WTC11 (cell line): Measurements from ENCODE around the gene UTP11.

Experiments used
- CTCF ChIP-seq: fragments of 200-600 bp; IDR thresholded peaks from 2 replicates; pipeline ENCODE4 v1.8.0; 2022; ENCODE audit warnings: antibody characterized with exemption
- ELF4 ChIP-seq: sonication (generic); formaldehyde crosslinking; IDR thresholded peaks from 2 replicates; pipeline ENCODE4 v1.8.1; 2022; ENCODE audit warnings: low read depth, mild to moderate bottlenecking, moderate library complexity, missing genetic modification reagents
- GRHL2 ChIP-seq: fragments of 250-450 bp; sonication (Bioruptor Pico); IDR thresholded peaks from 2 replicates; pipeline ENCODE4 v1.8.0; 2022; ENCODE audit warnings: mild to moderate bottlenecking, moderate library complexity; ENCODE audit not compliant: insufficient replicate concordance, severe bottlenecking
- TEAD4 ChIP-seq: sonication (generic); formaldehyde crosslinking; IDR thresholded peaks from 2 replicates; pipeline ENCODE4 v1.8.0; 2022; ENCODE audit warnings: mild to moderate bottlenecking, missing genetic modification reagents
- ZBTB21 ChIP-seq: sonication (generic); formaldehyde crosslinking; IDR thresholded peaks from 2 replicates; pipeline ENCODE4 v1.8.1; 2023; ENCODE audit warnings: mild to moderate bottlenecking, missing genetic modification reagents, borderline replicate concordance
- ZNF232 ChIP-seq: sonication (generic); formaldehyde crosslinking; IDR thresholded peaks from 2 replicates; pipeline ENCODE4 v1.8.0; 2022; ENCODE audit warnings: mild to moderate bottlenecking, missing genetic modification reagents
- TF ChIP-seq, protein P1 (sequence below): sonication (generic); formaldehyde crosslinking; conservative IDR thresholded peaks from 2 replicates; pipeline ENCODE4 v1.8.1; 2023; ENCODE audit warnings: mild to moderate bottlenecking, low read depth, missing genetic modification reagents, moderate library complexity
- TF ChIP-seq, protein P2 (sequence below): sonication (generic); formaldehyde crosslinking; IDR thresholded peaks from 2 replicates; pipeline ENCODE4 v1.8.1; 2022; ENCODE audit warnings: low read depth, missing genetic modification reagents, borderline replicate concordance
- TF ChIP-seq, protein P3 (sequence below): sonication (generic); formaldehyde crosslinking; IDR thresholded peaks from 2 replicates; pipeline ENCODE4 v1.8.0; 2022; ENCODE audit warnings: mild to moderate bottlenecking, missing genetic modification reagents

- TF ChIP-seq GRHL2 (no peak), TEAD4 (CRISPR knock-in tag) (no peak), CTCF (no peak), ZBTB21 (CRISPR knock-in tag) (no peak), ZNF232 (CRISPR knock-in tag) (no peak), ELF4 (CRISPR knock-in tag) (no peak)
- TF ChIP-seq, protein P1, sequence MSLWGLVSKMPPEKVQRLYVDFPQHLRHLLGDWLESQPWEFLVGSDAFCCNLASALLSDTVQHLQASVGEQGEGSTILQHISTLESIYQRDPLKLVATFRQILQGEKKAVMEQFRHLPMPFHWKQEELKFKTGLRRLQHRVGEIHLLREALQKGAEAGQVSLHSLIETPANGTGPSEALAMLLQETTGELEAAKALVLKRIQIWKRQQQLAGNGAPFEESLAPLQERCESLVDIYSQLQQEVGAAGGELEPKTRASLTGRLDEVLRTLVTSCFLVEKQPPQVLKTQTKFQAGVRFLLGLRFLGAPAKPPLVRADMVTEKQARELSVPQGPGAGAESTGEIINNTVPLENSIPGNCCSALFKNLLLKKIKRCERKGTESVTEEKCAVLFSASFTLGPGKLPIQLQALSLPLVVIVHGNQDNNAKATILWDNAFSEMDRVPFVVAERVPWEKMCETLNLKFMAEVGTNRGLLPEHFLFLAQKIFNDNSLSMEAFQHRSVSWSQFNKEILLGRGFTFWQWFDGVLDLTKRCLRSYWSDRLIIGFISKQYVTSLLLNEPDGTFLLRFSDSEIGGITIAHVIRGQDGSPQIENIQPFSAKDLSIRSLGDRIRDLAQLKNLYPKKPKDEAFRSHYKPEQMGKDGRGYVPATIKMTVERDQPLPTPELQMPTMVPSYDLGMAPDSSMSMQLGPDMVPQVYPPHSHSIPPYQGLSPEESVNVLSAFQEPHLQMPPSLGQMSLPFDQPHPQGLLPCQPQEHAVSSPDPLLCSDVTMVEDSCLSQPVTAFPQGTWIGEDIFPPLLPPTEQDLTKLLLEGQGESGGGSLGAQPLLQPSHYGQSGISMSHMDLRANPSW (CRISPR knock-in tag), result no peak
- TF ChIP-seq, protein P2, sequence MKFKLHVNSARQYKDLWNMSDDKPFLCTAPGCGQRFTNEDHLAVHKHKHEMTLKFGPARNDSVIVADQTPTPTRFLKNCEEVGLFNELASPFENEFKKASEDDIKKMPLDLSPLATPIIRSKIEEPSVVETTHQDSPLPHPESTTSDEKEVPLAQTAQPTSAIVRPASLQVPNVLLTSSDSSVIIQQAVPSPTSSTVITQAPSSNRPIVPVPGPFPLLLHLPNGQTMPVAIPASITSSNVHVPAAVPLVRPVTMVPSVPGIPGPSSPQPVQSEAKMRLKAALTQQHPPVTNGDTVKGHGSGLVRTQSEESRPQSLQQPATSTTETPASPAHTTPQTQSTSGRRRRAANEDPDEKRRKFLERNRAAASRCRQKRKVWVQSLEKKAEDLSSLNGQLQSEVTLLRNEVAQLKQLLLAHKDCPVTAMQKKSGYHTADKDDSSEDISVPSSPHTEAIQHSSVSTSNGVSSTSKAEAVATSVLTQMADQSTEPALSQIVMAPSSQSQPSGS, result no peak
- TF ChIP-seq, protein P3, sequence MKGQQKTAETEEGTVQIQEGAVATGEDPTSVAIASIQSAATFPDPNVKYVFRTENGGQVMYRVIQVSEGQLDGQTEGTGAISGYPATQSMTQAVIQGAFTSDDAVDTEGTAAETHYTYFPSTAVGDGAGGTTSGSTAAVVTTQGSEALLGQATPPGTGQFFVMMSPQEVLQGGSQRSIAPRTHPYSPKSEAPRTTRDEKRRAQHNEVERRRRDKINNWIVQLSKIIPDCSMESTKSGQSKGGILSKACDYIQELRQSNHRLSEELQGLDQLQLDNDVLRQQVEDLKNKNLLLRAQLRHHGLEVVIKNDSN (CRISPR knock-in tag), result no peak
Measured at GRCh38 chr1:38044221-38045215, 32.0 kb downstream of the UTP11 start.
